NCI-H774 (cell line): ENCODE results near the gene HDDC2.
"Not testable (repeated sequence)": the region's sequence is repeated elsewhere in the genome, so short reads cannot be mapped to it uniquely, and the experiment has no call there.

ENCODE experiments used
- DNase-seq: peaks from one replicate; lab custom pipeline; 2025; lab: John Stamatoyannopoulos, UW

The HDDC2 gene

GRCh38 chr6:125306756-125307149, 5.0 kb upstream of the HDDC2 start:
- DNase-seq: no peak

GRCh38 chr6:125304970-125305660, 3.3 kb upstream of the HDDC2 start:
- no peak for DNase-seq

- DNase-seq: no peak
Measured at GRCh38 chr6:125303512-125303854, 1.7 kb upstream of the HDDC2 start.

GRCh38 chr6:125302840-125303511, 1.2 kb upstream of the HDDC2 start:
- DNase-seq: no peak

GRCh38 chr6:125300992-125301434, 754 bp downstream of the HDDC2 start:
- no peak for DNase-seq

GRCh38 chr6:125299257-125299656, 2.5 kb downstream of the HDDC2 start:
- DNase-seq: no peak

GRCh38 chr6:125296471-125296870, 5.3 kb downstream of the HDDC2 start:
- DNase-seq: no peak

- no peak for DNase-seq
Measured at GRCh38 chr6:125294925-125295324, 6.8 kb downstream of the HDDC2 start.

GRCh38 chr6:125294036-125294435, 7.7 kb downstream of the HDDC2 start:
- DNase-seq: no peak

- DNase-seq: no peak
Measured at GRCh38 chr6:125293587-125293986, 8.2 kb downstream of the HDDC2 start.

- no peak for DNase-seq
Measured at GRCh38 chr6:125287718-125288117, 14.0 kb downstream of the HDDC2 start.

- no peak for DNase-seq
Measured at GRCh38 chr6:125285936-125286335, 15.8 kb downstream of the HDDC2 start.

- DNase-seq: no peak
Measured at GRCh38 chr6:125285353-125285752, 16.4 kb downstream of the HDDC2 start.

GRCh38 chr6:125282470-125282869, 19.3 kb downstream of the HDDC2 start:
- DNase-seq: not testable (repeated sequence)

GRCh38 chr6:125280370-125281035, 21.3 kb downstream of the HDDC2 start:
- not testable (repeated sequence) for DNase-seq

GRCh38 chr6:125279961-125280360, 21.8 kb downstream of the HDDC2 start:
- DNase-seq: no peak

- no peak for DNase-seq
Measured at GRCh38 chr6:125277838-125278237, 23.9 kb downstream of the HDDC2 start.

- DNase-seq: no peak
Measured at GRCh38 chr6:125275779-125276178, 26.0 kb downstream of the HDDC2 start.

- no peak for DNase-seq
Measured at GRCh38 chr6:125274935-125275334, 26.8 kb downstream of the HDDC2 start.

GRCh38 chr6:125273965-125274364, 27.8 kb downstream of the HDDC2 start:
- DNase-seq: no peak

GRCh38 chr6:125273251-125273650, 28.5 kb downstream of the HDDC2 start:
- no peak for DNase-seq

- no peak for DNase-seq
Measured at GRCh38 chr6:125271486-125272159, 30.1 kb downstream of the HDDC2 start.

GRCh38 chr6:125270380-125270779, 31.4 kb downstream of the HDDC2 start:
- no peak for DNase-seq
